NCI-H82 treated with DMSO at 0.1 percent for 48 hours (cell line): ENCODE results near the gene PCK1.

Experiments
- DNase-seq: peaks from one replicate; lab custom pipeline; 2025; ENCODE audit not compliant: unreplicated experiment; lab: John Stamatoyannopoulos, UW

The PCK1 gene

DNA sequence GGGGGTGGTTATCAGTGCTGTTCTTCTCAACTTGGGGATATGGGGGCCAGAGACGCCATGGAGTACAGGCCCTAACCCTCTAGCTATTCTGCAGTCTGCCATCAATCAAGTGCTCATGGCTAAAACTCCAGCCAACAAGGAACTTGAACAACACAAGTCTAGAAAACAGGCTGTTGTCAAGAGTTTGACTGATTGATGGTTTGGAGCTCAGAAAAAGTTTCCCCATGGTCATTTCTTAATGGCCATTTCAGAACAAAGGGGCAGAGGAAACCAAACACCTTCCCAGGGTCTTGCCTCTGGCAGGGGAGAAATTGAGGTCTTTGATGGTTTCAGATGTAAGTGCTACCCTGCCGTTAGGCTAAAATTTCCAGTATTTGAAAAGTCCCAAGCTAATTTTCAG is 15.1 kb downstream of the PCK1 start:
- no peak for DNase-seq

DNA sequence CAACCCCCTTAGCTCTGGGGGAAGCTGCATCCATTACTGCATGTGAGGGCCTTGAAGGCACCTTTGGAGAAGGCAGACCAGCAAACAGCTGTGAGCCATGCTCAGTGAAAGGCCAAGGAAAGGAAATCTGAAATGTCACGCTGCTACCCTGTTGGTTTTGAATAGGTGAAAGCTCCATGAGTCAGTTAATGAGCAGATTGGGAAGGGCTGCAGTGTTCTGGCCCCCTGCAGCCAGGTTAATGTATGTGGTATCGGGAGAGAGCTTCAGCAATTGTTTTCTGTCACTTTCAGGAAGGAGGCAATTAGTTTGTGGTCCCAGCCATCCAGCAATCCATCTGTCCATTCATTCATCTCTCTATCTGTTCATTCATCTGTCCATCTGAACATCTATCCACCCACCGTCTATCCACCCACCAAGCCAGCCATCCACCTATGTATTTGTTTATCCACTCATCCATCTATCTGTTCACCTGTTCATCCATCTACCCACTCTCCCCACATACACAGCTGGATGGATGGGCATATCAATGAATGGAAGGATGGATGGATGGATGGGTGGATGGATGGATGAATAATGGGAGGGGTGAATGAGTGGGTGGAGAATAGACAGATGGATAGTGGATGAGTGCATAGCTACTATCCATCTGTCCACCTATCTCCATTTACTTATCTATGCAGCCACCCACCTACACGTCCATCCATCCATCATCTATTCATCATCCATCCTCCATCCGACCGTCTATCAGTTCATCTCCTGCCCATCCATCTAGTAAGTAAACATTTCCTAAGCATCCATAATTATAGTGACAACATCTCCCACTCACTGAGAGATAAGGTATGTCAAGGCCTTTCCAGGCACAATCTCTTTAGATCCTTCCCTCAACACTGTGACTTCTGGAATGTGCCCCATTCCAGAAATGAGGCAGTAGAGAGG is 16.0 kb downstream of the PCK1 start:
- no peak for DNase-seq

DNA sequence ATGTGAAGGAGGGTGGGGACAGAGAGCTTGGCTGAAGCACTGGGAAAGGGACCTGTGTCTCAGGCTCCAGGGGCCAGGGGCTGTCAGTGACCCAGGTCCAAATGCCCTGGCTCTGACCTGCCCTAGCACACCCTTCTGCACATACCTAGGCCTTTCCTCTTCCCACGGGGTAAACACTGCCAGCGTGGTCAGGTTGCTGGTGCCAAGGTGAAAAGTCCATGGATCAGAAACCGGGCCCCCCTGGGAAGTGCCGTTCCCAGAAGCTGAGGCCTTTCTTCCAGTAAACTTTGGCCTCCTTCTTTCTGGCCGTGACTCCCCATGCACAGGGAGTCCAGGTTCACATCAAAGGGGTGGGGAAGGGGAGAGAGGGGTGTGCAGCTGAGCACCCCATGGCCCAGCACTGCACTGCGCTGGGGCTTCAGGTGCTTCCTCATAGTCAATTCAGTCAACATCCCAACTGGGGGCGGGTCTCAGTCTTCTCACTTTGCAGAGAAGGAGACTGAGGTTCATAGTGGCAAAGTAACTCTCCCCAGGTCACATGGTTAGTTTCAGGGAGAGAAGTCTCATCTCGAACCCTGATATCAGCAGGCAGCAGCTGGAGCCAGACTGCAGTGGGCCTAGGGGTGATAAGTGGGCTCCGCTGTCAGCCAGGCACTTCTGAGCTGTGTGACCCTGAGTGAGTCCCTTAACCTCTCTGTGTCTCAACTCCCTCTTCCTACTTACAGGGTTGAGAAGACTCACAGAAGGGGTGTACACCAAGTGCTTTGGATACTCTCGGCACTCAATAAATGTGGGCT is 17.0 kb downstream of the PCK1 start:
- DNase-seq = no peak

DNA sequence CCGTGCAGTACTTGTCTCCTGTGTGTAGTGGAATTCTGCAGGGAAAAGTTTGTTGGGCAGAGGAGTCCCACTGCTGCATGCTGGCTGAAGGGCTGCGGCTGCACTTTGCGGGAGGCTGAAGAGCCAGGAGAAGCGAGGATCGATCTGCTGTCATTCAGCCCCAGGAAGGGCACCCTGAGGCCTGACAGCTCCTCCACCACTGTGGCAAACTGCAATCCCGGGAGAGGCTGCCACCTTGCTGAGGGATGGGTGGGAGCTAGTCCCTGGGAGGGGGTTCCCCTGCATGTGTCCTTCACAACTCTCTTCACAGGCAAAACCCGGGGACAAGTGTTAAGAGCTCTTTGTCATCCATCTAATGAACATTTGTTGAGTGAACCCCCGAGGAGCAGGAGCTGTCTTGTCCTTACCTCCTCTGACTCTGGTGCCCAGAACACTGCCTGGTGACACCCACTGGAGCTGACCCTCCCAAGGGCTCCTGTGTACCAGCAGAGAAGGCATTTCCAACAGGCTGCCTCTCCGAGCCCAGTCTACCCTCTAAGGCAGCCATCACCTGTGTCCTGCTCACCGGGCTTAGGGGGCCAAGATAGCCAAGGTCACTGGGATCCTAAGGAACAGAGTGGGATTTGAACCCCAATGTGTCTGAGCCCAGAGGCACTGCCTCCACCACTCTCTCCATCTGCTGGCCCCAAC is 17.7 kb downstream of the PCK1 start:
- no peak for DNase-seq

DNA sequence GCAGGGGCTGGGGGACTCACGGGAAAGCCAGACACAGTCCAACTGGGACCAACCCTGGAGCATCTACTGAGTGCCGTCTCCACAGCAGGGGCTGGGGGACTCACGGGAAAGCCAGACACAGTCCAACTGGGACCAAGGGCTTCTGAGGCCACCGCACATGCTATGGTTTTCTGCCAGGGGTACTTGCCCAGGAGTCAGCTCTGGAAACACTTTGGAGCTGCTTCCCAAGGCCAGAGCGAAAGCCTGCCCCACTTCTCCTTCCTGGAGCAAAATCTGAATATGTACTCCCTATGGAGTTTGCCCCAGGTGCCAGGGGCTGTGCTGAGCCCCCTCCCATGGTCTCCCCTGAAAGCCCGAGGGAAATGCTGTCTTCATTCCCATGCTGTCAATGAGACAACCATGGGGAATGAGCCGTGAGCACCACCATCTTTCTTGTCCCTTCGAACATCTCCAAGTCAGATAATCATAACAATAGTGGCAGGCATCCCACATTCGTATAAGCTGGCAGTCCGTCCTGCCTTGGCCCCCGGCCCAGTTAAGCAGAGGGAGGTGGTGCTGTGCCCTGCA is 18.5 kb downstream of the PCK1 start:
- DNase-seq = no peak

DNA sequence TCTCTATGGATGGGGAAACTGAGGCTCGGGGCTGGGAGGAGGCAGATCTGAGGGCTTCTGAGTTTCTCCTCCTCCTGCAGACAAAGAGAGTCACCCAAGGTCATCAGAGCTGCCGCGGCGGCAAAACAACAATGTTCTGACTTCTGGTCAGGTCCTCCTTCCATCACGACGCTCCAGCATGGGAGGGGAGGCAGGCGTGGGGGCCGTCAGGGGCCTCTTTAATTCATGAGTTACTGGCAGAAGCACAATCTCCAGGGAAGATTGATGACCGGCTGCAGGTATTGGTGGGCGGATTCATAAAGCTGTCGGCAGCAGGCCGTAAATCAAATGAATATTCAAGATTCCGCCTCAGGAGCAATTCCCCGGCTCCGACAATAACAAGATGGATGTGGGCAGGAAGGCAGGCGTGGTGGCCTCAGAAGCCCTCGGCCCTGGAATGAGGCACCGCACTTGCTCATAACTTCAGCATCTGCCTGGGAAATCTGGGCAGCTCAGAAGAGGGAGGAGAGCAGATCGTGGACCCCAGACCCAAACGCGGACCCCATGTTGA is 19.1 kb downstream of the PCK1 start:
- DNase-seq = no peak

DNA sequence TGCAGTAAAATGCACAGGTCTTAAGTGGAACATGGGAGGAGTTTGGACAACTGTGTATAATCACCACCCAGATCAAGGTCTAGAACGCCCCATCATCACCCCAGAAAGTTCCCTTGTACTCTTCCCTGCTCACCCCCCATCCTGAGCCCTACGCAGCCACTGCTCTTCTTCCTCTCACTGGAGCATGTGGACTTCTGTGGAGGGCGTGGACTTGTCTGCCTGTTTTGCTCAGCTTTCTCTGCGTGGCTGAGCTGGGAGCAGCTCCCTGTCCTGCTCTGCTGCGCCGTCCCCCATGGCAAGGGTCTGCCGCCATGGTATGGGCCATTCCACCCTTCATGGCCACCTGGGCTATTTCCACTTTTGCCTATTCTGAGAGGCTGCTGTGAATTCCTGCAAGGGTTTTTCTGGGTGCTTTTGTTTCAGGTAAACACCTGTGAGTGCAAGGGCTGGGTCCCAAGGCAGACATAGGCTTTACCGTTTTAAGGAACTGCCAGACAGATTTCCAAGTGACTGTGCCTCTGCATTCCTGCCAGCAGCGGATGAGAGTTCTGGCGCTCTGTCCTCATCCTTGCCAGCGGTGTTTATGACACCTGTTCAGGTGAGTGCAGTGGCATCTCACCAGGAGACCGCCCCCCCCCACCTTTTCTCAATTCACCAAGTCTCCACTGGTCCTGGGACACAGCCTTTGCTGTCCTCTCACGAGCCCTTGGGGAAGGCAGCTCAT is 19.7 kb downstream of the PCK1 start:
- no peak for DNase-seq

DNA sequence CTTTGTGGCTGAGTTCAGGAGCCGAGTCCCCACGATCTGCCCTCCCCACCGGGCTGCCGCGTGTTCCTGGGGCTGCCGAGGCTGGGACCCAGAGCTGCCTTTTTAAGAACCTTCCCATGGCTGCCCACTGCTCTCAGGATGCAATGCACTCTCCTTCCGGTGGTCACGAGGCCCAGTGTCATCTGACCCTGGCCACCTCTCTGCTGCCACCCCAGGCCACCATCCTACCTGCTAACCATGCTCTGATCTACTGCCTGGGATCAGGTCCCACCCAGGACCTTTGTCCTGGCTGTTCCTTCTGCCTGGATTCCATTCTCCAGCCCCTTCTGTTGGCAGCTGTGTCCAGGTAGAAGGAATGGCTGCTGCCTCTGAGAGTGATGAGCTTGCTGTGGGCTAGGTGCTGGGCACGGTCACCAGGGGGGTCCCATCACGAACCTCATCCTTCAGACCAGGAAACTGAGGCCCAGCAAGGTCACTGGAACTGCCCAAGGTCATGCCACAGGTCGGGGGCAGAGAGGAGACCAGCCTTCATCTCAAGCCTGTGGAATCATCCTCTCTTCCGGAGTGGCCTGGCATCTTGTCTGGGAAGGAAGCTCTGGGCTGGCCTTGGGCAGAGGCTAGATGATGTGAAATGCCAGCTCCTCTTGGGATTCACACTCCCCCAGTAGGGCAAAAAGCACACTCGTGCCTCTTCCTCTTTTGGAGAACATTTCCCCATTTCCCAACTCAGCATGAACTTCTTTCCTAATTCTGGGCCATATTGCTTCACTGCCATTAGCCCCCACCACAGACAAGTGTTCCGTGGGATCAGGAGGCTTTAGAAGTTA is 20.5 kb downstream of the PCK1 start:
- no peak for DNase-seq

DNA sequence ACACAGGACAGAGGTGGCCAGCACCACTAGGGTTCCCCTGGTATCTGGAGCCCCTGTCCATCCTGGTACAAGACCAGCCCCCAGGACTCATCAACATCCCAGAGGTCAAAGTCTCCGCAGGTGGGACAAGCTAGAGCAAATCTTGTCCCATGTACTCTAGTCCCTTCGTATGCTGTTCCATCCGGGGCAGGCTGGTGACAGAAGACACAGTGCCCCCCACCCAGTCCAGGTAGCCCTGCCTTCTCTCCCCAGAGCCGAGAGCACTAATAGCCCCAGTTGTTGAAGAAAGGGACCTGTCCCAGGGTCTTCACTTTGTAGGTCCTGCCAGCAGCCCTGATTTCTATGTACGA is 21.1 kb downstream of the PCK1 start:
- DNase-seq = no peak

DNA sequence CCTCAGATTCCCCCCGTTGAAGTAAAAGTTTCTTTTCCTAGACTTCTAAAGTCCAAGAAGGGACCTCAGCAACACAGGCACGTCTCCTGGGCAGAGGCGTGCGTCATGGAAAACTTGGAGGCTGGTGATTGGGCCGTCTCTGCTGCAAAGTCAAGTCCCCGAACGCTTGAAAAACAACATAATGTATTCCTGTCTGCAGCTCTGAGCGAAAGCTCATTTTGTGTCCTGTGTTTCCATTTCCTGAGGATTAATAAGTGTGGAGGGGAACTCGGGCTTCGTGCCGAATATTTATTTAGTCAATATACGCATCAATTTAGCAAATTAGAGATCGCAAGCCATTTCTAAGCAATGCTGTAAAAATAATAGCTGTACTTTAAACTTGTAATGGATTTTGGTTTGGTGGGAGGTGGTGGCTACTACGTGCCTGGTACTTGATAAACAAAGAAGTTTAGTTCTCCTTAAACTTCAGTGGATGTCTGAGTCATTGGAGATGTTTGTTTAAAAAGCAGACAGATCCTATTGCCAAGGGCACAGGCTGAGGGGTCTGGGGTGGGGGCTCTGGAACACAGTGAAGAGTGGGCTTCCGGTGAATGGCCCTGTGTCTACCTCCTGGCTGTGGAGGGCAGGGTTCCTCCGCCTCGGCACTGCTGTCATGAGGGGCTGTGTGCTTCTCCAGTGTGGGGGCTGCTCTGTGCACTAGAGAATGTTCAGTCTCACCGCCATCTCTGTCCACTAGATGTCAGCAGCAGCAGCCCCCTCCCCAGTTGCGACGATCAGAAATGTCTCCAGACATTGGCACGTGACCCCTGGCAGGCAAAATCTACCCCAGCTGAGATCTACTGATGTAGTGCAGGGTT is 21.8 kb downstream of the PCK1 start:
- peak; percentile 25 for DNase-seq

DNA sequence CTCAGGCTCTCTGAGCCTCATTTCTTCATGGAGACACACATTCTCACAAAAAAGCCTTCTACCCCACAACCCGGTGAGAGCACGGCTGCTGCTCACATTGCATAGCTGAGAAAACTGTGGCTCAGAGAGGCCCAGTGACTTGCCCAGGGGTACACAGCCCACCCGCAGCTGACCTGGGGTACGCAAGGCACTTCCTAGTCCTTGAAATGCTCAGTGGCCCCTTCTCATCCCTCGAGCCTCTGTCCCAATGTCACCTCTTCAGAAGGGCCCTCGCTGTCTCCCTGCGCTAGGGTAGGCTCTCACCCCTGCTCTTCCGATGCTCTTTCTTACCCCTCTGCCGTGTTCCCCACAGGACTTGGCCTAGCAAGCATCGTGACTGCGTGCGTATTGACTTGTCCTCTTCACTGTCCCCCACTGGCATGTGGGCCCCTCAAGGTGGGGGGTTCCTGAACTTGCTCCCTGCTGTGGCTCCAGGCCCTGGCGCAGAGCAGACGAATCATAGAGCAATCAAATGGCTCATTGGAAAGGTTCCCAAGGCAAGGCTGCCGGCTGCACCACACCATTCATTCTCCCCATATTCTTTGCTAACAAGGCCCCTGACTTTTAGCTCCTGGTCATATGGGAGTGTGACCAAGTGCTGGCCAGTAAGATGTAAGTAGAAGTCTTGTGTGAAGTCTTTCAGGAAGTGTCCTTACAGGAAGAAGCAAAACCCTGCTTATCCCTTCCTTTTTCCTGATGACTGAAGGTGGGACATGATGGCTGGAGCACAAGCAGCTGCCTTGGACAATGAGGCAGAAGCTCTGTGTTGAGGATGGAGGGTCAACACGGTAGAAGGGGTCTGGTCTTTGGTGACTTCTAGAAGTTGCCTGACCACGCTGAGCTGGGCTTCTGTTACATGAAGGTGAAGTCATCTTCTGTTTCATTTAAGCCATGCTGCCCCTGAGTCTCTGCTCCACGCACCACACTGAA is 22.7 kb downstream of the PCK1 start:
- no peak for DNase-seq

DNA sequence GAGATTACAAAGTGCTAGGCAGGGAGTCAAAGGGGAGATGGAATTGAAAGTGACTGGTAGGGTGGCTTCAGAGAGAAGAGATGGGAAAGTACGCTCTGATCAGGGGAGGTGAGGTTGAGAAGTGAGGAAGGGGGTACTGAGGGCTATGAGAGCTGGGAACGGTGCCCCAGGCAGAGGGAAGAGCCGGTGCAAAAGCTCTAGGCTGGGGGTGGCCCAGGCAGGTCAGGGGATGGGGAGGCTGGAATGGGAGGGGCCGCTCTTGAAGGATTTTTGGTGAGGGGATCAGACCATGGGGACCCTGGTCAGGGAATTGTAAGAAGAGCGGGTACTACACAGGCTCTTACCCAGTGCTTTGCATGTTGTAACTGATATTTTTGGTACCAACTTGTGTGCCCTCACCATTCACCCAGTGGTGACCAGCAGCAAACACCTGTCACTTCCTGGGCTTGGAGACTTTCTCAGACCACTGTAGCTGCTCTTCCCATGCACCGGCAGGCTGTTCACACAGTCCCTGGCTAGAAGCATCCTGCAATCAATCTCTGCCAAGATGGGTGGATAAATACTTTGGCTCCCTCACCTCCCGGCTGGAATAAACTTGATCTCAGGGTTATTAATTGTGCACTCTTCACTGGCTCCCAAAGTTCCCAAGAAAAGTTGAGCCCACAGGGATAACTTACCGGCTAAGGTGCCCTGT is 24.0 kb downstream of the PCK1 start:
- DNase-seq = no peak

DNA sequence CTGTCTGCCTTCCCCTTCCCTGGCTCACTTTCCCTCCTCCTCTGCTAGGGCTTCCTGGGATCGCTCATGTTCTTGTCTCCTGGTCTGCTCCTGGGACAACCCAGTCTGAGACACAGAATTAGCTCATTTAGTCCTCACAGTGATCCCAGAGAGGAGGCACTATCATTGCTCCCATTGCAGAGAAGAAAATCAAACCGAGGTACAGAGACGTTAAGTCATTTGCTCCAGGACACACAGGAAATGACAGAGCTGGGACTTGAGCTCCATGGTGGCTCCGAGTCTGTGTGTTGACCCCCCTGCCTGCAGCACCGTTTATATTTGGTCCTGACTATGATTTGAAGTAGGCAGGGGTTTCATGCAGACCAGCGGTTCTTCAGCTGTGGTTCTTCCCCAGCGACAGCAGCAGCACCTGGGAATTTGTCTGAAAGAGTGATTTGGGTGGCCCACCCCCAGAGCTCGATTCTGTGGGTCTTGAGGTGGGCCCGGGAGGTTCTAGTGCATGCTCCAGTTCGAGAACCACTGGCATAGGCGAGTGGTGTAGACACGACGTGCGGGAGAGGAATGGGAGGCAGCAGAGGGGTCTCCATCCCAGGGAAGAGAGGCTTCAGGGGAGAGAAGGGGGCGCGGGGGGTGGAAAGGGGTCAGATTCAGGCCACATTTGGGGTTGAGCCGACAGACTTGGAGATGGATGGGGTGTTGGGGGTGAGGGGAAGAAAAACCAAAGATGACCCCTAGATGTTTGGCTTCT is 24.7 kb downstream of the PCK1 start:
- DNase-seq = no peak

DNA sequence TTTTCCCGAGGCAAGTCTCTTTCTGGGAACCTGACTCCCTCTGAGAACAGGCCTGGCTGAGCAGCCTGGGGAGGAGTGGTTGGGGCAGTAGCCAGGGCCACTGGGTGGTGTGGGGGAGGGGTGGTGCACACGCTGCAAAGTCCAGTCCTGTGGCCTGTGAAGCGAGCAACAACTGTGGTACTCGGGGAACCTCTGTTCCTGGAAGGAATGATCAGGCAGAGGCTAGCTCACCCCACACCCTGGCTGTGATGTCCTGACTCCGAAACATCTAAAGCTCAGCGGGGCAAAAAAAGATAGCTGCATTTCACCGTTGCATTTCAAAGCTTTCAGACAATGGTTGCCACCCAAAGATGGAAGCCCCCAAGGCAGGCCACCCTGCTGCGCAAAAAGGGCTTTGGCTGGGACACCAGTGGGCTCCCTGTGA is 25.5 kb downstream of the PCK1 start:
- no peak for DNase-seq

DNA sequence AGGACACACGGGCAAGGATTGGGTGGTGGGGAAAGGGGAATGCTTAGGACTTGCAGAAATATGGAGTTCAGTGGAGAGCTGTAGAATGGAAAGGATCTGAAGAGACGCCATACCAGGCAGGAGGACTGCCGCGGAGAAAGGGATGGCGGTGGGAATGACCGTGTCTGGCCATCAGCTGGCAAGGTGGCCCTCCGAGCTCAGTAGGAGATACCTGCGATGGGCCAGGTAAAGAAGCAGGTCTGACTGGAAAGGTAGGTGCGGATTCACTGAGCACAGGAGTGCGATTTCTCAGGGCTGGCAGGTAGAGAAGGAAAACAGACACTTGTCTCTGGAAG is 26.0 kb downstream of the PCK1 start:
- DNase-seq = no peak

DNA sequence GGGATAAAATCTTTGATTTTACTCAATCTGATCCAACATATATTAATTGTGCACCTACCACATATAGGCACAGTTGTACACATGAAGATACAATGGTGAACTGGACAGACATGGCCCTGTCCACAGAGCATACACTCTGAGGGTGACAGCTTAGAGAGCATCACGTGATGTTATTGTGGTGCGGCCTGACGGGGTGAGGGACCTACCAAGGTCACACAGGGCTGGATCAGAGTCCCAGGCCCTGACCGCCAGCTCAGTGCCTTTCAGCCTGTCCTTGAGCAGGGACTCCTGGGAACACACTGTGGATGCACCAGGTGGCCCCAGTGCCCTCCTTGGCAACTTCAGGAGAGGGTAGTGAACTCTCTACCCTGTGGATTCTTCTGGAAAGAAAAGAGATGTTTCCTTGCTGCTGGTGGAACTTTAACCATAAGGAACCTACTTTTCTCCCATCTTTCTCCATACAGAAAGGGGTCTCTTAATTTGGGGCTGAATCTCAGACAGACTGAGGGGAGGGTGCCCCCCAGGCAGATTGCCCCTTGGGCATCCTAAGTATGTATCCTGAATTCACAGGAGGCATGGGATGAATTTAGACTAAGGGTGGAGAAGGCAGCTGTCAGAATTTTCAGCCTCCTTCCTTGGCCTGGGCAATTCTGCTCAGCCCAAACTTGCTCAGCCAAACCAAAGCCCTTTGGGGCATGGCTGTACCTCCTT is 26.5 kb downstream of the PCK1 start:
- DNase-seq = no peak
